Right forelimb (tissue), 1 donor: ENCODE results near the gene CCDC150.
"Not testable (repeated sequence)": the region's sequence is repeated elsewhere in the genome, so short reads cannot be mapped to it uniquely, and the experiment has no call there.

ENCODE experiments used
- DNase-seq: peaks from one replicate; pipeline ENCODE4 v3.0.0-alpha.2; 2018

CCDC150 gene

GRCh38 chr2:196638765-196639164, 750 bp upstream of the CCDC150 start:
- DNase-seq: no peak

GRCh38 chr2:196640031-196640548, 575 bp downstream of the CCDC150 start:
- no peak for DNase-seq

DNA sequence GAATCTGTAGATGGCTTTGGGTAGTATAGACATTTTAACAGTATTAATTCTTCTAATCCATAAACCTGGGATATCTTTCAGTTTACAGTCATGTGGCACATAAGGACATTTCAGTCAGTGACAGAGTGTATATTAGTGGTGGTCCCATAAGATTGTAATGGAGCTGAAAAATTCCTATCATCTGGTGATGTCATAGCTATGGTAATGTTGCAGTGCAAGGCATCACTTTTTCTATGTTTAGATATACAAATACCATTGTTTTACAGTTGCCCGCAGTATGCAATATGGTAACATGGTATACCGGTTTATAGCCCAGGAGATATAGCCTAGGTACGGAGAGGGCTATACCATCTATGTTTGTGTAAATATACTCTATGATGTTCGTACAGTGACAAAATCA, 9.7 kb downstream of the CCDC150 start:
- no peak for DNase-seq

GRCh38 chr2:196651387-196652094, 12.0 kb downstream of the CCDC150 start:
- no peak for DNase-seq

DNA sequence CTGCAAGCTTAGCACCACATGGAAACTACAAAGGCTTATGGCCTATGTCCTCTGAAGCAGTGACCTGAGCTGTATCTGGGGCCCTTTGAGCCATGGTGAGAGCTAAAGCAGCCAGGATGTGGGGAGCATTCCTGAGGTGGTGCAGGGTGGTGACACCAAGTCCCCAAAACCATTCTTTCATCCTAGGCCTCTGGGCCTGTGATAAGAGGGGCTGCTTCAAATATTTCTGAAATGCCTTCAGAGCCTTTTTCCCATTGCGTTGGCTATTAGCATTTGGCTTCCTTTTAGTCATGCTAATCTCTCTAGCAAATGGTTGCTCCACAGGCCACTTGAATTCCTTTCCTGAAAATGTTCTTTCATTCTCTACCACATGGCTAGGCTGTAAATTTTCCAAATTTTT, 13.4 kb downstream of the CCDC150 start:
- no peak for DNase-seq

DNA sequence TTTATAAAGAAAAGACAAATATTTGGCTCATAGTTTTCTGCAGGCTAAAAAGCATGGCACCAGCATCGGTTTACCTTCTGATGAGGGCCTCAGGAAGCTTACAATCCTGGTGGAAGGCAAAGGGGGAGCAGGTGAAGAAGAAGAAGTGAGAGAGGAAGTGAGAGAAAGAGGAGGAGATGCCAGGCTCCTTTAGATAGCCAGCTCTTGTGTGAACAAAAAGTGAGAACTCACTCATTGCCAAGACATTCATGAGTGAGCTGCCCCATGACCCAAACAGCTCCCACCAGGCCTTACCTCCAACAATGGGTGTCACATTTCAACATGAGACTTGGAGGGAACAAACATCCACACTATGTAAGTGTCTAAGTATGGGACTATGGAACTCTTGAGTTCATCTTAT, 14.3 kb downstream of the CCDC150 start:
- no peak for DNase-seq

- DNase-seq: no peak
Observed at GRCh38 chr2:196655761-196656160, 16.2 kb downstream of the CCDC150 start.

GRCh38 chr2:196657333-196657732, 17.8 kb downstream of the CCDC150 start:
- DNase-seq: no peak

GRCh38 chr2:196659844-196660243, 20.3 kb downstream of the CCDC150 start:
- no peak for DNase-seq

- no peak for DNase-seq
Observed at GRCh38 chr2:196660244-196660643, 20.7 kb downstream of the CCDC150 start.

DNA sequence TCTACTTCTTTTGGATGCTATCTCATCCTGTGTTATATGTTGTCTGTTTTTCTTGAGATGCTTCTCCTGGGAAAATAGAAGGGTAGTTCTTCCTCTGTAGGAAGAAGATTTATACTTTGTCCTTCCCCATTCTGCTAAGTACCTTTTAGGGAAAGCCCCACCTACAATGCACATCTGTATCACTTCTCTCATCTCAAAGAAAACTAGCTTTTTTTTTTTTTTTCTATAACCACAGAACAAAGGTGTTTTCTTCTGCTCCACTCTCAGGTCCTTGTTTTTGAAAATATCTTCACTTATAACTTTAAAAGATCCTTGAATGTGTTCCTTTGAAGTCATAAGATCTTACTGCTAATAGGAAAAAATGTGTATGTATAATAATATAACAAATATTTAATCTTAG, 30.8 kb downstream of the CCDC150 start:
- no peak for DNase-seq

- no peak for DNase-seq
Observed at GRCh38 chr2:196675963-196676362, 36.4 kb downstream of the CCDC150 start.

GRCh38 chr2:196677404-196677803, 37.9 kb downstream of the CCDC150 start:
- DNase-seq: no peak

GRCh38 chr2:196679368-196679767, 39.9 kb downstream of the CCDC150 start:
- no peak for DNase-seq

DNA sequence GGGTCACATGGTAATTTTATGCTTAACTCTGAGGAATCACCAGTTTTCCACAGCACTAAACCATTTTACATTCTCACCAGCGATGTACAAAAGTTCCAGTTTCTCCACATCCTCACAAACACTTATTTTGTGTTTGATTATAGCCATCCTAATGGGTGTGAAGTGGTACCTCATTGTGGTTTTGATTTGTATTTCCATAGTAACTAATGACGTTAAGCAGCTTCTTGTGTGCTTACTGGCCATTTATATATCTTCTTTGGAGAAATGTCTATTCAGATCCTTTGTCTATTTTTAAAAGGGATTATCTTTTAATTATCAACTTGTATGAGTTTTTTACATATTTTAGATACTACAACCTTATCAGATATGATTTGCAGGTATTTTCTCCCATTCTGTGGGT, 42.0 kb downstream of the CCDC150 start:
- DNase-seq: no peak

GRCh38 chr2:196685792-196686191, 46.3 kb downstream of the CCDC150 start:
- no peak for DNase-seq

DNA sequence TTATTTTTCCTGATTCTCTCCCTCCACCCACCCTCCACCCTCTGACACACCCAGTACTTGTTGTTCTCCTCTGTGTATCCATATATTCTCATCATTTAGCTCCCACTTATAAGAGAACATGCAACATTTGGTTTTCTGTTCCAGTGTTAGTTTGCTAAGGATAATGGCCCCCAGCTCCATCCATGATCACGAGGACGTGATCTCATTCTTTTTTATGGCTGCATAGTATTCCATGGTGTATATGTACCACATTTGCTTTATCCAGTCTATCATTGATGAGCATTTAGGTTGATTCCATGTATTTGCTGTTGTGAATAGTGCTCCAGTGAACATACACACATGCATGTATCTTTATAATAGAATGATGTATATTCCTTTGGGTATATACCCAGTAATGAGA, 47.2 kb downstream of the CCDC150 start:
- not testable (repeated sequence) for DNase-seq

DNA sequence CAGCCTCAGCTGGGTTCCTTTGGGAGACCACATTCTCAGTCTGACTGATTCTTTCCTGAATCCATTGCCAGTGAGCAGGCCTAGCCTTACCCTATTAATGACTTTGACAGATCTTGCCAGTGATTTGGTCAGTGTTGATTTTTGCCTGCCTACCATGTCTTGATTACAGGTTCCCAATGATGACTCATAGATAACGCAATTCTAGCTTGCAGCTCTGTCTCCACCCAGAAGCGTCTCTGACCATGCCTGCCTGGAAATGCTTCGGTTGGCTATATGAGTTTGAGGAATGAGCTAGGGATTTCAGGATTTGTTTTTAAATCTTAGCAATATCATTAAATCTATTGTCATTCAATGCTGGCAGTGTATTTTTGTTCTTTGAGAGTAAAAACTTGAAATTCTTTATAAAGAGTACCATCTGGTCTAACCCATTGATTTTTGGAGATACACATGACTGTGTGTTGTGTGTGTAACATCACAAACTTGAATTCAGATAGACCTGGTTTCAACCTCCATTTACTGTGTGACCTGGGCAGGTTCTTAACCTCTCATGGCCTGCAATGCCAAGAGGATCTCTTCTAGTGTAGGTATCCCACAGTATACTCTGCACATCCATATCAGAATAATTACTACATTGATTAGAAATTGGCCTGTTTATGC, 57.0 kb downstream of the CCDC150 start:
- no peak for DNase-seq

DNA sequence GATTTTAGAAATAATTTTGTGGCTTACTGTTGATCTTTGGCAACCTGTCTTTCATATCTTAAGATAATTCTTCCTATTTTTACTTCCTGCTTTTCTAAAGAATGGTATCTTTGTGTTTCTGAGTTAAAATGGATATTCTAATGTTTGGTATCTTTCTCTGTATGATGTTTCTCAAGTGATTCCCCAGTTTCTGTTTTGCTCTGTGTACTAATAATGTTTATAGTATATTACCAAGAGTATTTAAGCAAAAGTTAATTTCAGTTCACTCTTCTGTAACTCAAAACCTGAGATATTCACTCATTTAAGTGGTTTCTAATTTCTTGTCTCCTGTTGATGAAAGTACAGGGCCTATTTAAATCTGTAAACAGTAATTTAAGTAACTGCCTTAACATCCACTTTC, 58.3 kb downstream of the CCDC150 start:
- DNase-seq: no peak

DNA sequence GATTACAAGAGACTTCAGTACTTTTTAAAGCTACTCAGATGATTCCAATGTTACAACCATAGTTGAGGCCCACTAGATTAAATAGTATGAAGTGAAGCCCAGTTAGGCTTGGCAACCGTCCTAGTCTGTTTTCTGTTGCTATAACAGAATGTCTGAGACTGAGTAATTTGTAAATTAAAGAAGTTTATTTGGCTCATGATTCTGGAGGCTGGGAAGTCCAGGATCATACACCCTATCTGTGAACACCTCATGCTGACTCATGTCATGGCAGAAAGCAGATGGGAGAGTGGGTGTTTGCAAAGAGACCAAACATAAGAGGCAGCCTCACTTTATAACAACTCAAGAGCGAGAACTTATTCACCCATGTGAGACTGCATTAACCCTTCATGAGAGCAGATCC, 63.1 kb downstream of the CCDC150 start:
- no peak for DNase-seq

- DNase-seq: no peak
Observed at GRCh38 chr2:196703695-196704094, 64.2 kb downstream of the CCDC150 start.

DNA sequence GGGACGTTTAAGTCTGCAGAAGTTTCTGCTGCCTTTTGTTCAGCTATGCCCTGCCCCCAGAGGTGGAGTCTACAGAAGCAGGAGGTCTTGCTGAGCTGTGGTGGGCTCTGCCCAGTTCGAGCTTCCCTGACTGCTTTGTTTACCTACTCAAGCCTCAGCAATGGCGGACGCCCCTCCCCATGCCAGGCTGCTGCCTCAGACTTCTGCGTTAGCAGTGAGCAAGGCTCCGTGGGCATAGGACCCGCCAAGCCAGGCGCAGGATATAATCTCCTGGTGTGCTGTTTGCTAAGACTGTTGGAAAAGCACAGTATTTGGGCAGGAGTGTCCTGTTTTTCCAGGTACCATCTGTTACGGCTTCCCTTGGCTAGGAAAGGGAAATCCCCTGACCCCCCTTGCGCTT, 70.5 kb downstream of the CCDC150 start:
- DNase-seq: not testable (repeated sequence)

DNA sequence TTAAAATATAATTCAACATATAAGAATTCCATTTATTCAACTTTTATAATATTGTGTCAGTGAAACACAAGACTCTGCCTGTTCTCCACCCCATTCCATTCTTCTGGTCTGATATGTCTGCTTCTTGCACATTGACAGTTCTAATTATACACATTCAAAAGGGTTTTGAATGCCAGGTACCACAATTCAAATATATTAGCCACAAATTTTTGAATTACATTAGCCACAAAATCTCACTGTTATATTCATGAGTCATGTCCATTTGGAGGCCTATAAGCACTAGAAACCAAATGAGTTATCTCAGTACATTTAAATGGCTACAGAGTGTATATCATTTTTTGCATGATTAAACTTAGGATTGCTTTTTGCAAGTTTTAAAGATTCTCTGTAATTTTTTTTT, 72.1 kb downstream of the CCDC150 start:
- DNase-seq: no peak

GRCh38 chr2:196712867-196713266, 73.4 kb downstream of the CCDC150 start:
- DNase-seq: no peak
